Peyer's patch (tissue), 4 donors: ENCODE measurements around the gene SNX9.

Source experiments
- POLR2A ChIP-seq, 2 donors: fragments of 450-650 bp; IDR thresholded peaks; one replicate each; pipeline ENCODE4 v1.5.1; 2017; ENCODE audit warnings: antibody characterized with exemption in 2 of 2, mild to moderate bottlenecking in 2 of 2, moderate library complexity in 2 of 2
- TF ChIP-seq, protein P1 (sequence below), 6 experiments: fragments of 450-650 bp in 4 of 6; fragments of 200-600 bp in 2 of 6; sonication (generic) in 1 of 6; IDR thresholded peaks; one replicate each; pipeline ENCODE4 v1.5.1; 2017 to 2019; ENCODE audit warnings: antibody characterized with exemption in 6 of 6, mild to moderate bottlenecking in 3 of 6, moderate library complexity in 1 of 6

DNA sequence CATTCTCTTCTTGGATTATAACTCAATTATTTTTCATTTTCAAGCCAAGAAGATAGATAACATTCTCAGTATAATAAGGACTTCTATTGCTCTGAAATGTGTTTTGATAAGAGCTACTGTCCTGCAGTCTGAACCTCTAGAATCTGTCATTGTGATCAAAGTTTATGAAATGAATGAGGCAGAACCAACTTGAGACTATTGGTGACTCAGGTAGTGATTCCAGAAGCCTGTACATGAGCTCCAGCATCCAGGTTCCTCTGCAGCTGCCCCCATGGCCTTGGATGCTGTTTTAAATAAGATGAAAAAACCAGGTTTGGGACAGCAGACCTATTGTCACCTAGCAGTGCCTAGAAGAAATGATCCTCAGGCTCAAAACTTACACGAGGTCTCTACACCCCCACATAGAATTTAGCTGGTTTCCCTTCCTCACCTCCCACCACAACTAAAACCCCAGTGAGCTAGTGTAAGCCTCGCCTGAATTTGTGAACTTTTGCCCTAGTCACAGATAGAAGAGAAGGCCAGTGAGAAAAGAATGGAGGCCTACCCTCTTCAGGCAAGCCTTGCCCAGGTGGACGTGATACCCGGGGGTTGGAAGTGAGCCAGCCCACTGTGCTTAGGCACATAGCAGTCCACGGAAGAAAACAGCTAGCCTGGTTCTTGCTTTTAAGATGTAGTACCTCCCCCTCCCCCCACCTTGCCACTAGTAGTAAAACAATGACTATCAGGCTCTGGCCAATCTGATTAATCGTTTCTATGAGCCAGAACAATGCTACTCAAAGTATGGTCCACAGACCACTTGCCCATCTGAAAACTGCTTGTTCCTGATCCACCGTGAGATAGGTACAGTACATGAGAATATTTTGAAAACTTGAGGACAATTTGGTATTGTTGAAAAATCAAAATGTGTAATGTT is 85.6 kb downstream of the SNX9 start:
- TF ChIP-seq, protein P1, sequence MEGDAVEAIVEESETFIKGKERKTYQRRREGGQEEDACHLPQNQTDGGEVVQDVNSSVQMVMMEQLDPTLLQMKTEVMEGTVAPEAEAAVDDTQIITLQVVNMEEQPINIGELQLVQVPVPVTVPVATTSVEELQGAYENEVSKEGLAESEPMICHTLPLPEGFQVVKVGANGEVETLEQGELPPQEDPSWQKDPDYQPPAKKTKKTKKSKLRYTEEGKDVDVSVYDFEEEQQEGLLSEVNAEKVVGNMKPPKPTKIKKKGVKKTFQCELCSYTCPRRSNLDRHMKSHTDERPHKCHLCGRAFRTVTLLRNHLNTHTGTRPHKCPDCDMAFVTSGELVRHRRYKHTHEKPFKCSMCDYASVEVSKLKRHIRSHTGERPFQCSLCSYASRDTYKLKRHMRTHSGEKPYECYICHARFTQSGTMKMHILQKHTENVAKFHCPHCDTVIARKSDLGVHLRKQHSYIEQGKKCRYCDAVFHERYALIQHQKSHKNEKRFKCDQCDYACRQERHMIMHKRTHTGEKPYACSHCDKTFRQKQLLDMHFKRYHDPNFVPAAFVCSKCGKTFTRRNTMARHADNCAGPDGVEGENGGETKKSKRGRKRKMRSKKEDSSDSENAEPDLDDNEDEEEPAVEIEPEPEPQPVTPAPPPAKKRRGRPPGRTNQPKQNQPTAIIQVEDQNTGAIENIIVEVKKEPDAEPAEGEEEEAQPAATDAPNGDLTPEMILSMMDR (IDR thresholded peaks at IDR 0.05) = no peak
- no peak for TF ChIP-seq POLR2A (IDR thresholded peaks at IDR 0.05)
